NCI-H2081 (cell line): ENCODE measurements around the gene CATSPERZ.
A peak's percentile ranks its signal among the peaks of the same experiment; 100 is the strongest.
"Not testable (repeated sequence)": the region's sequence is repeated elsewhere in the genome, so short reads cannot be mapped to it uniquely, and the experiment has no call there.

Experiments
- DNase-seq, 2 experiments: peaks; one replicate each; lab custom pipeline; 2025; lab: John Stamatoyannopoulos, UW

CATSPERZ gene

DNA sequence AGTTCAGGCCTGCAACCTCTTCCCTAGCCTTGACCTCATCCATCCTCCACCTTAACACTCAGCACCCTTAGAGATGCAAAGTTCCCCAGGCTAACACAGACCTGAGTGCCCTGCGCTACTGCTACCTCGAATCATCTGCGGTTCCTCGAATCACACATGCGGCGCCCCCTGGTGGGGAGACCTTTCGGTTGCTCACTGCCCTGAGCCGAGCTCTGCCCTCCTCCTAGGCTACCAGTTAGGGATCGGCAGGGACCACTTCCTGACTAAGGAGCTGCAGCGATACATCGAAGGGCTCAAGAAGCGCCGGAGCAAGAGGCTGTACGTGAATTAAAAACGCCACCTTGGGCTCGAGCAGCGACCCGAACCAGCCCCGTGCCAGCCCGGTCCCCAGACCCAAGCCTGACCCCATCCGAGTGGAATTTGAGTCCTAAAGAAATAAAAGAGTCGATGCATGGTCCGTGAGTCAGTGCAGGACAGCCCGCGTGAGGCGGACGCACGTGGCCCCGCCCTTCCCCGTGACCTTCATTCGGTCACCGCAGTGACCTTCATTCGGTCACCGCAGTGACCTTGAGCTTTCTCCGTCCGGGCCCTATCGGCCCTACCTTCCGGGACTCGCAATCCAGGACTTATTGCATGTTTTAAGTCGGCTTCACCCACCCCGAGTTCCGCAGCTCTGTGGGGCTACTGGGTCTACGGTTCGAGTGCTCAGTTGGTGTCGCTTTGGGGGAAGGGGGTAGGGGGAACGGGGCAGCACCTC, 4.3 kb downstream of the CATSPERZ start:
- peak; percentile 85 to 87 for DNase-seq

DNA sequence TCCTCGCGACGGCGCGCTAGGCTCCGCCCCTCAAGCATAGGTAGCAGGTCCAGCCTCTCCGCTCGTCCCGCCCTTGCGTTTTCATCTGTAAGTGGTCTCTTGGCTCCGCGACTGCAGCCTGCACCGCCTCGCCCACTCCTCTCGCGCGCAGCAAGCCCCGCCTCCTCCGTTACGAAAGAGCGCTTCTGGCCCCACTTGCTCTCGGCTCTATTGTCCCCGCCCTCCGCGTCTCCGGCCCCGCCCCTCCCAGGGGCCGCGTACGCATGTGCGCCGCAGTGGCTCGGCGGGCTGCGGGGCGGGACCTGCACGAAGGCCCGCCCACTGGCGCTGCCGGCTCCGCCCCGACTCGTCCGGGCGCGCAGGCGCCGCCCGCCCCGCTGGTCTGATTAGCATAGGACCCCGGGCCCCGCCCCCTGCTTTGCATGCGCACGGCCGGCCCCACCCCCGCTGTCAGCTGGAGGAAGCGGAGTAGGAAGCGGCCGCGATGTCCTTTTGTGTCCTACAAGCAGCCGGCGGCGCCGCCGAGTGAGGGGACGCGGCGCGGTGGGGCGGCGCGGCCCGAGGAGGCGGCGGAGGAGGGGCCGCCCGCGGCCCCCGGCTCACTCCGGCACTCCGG, 5.0 kb downstream of the CATSPERZ start, which contains the start of gene ESRRA:
Gene ESRRA (plus strand): TSS at position 450 of the 616 bp plus-strand sequence. CDS start 1,656 bp downstream, outside the sequence.
- peak; percentile 99 to 100 for DNase-seq

DNA sequence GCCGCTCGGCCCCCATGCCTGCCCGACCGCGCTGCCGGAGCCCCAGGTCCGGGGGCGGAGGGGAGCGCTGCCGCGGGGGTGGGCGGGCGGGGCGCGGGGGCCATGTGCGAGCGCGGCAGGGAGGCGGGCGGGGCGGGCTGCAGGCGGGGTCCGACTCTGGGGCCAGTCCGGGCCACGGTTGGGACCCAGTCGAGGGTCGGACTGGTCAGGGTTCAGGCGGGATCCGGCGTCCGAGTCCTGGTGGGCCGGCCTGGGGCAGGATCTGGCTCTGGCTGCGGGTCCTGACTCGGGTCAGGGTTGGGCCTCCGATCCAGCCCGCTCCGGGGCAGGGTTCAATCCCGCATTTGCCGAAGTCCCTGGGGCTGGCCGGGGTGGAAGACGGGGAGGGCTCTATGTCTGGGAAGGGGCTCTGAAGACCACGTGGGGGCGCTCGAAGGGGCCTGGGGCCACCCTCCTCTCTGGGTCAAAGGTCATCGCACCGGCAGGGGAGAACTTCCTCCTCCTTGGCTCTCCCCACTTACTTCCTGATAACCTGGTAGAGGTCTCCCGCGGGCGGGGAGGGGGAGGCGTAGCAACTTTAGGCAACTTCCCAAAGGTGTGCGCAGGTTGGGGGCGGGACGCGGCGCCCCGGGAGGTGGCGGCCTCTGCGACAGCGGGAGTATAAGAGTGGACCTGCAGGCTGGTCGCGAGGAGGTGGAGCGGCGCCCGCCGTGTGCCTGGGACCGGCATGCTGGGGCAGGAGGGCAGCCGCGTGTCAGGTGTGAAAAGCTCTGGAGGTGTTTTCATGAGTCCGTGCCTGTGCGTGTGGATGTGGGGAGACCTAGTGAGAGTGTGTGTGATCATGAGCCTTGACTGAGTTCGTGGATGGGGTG, 5.8 kb downstream of the CATSPERZ start:
- peak; percentile 34 to 47 for DNase-seq

DNA sequence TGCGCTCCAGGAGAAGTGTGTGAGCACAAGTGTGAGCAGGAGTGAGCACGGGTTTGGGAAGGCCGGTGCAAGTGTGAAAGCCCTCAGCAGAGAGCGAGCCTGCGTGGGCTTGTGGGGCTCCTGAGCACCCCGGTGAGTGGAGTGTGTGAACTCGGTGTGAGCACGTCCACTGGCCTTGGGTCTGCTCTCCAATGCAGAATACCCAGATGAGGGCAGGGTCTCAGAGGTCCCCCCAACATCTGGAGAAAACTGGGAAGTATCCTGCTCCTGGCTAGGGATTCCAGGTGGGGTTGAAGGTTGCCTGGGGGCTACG, 6.4 kb downstream of the CATSPERZ start:
- DNase-seq, result no peak

DNA sequence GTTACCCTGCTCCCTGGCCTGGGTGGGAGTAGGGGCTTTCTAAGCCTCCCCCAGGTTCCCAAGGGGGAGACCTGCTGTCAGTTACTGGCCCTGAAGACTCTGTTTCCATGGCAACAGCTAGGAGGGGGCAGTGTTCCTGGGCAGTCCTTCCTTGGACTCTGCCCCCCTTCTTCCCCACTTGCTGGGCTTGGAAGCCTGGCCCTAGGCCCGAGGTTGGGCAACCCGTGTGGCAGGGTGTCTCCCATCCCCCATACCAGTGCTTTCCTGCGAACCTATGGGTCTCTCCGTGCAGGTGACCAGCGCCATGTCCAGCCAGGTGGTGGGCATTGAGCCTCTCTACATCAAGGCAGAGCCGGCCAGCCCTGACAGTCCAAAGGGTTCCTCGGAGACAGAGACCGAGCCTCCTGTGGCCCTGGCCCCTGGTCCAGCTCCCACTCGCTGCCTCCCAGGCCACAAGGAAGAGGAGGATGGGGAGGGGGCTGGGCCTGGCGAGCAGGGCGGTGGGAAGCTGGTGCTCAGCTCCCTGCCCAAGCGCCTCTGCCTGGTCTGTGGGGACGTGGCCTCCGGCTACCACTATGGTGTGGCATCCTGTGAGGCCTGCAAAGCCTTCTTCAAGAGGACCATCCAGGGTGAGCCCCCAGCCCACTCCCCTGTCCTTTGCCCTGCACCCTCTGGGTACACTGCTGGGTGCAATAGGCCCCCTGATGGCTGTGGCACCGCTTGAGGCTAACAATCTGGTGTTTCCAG, 6.9 kb downstream of the CATSPERZ start:
- no peak for DNase-seq

DNA sequence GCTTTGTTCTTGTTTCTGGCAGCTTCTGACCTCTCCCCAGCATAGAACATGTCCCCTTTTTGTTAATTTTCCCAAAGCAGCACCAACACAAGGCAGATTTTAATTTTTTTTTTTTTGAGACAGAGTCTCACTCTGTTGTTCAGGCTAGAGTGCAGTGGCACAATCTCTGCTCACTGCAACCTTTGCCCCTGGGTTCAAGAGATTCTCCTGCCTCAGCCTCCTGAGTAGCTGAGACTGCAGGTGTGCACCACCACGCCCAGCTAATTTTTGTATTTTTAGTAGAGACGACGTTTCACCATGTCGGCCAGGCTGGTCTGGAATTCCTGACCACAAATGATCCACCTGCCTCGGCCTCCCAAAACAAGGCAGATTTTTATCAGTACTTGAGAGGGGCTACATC, 7.6 kb downstream of the CATSPERZ start:
- DNase-seq, result not testable (repeated sequence)

DNA sequence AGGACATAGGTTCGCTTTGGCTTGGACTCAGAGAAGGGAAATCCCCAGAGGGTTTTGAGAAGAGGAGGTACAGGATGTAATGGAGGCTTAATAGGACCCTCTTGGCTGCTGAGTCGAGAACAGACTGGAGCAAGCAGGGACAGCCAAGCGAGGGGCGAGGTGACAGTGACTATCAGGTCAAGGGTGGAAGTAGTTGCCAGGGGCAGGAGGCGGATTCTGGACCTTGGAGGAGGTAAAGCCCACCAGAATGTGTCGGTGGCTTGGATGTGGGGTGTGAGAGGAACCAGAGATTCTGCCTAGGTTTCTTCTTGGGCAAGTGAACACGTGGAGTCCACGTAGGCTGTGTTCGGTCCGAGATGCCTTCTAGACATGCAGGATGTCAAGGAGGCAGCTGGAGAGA, 12.8 kb downstream of the CATSPERZ start:
- no peak for DNase-seq

DNA sequence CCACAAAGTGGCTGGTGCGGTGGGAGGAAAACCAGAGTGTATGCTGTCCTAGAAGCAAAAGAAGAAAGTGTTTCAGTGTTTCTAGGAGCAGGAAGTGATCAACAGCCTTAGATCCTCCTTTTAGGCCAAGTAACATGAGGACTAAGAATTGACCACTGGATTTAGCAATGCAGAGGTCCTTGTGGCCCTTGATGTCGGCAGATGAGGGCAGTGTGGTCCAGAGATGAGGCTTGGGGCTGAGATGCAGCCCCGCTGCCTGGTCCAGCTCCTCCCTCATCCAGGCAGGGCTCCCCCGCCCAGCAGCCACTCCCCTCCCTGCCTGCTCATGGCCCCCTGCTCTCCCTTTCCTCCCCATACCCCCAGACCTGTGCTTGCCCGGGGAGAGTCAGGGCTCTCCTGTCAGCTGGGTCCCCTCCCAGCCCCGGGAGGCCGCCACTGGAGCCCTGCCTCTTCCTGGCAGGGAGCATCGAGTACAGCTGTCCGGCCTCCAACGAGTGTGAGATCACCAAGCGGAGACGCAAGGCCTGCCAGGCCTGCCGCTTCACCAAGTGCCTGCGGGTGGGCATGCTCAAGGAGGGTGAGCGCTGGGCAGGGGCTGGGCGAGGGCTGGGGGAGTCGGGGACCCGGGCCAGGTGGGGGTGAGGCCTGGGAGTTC, 13.5 kb downstream of the CATSPERZ start:
- no peak for DNase-seq

DNA sequence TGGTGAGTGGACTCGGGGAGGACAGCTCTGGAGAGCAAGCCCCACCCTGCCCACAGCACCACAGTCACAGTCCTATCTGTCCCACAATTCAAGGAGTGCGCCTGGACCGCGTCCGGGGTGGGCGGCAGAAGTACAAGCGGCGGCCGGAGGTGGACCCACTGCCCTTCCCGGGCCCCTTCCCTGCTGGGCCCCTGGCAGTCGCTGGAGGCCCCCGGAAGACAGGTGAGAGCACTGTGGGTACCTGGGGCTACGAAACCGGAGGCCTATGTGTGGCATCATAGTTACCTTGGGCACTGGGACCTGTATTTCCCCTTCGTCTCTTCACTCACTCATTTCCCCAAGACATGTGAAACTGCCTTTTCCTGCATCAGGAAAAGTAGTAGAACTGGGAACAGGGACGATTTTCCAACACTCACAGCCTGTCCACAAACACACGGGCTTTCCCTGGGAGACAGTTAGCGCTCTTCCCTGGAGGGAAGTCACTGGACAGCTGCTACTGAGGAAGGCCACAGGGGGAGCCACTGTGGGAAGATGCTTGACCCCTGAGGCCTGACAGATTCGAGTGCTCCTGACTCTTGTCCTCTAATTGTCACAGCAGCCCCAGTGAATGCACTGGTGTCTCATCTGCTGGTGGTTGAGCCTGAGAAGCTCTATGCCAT, 14.1 kb downstream of the CATSPERZ start:
- DNase-seq, result no peak

DNA sequence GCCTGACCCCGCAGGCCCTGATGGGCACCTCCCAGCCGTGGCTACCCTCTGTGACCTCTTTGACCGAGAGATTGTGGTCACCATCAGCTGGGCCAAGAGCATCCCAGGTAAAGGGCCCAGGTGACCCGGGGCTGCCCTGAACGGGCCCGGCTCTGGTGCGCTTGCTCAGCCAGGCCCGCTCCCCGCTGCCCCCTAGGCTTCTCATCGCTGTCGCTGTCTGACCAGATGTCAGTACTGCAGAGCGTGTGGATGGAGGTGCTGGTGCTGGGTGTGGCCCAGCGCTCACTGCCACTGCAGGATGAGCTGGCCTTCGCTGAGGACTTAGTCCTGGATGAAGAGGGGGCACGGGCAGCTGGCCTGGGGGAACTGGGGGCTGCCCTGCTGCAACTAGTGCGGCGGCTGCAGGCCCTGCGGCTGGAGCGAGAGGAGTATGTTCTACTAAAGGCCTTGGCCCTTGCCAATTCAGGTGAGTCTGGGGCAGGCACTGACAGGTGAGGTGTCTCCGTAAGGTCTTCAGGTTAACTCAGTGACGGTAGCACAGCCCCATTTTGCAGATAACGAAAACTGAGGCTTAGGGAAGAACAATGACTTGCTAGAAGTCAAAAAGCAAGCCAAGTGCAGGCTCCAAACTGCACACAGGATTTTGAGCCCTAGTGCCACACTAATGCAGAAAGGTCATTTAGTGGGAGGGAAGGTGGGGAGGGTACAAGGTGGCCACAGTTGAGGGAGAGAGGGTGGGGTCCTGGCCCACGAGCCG, 14.8 kb downstream of the CATSPERZ start:
- DNase-seq, result no peak

DNA sequence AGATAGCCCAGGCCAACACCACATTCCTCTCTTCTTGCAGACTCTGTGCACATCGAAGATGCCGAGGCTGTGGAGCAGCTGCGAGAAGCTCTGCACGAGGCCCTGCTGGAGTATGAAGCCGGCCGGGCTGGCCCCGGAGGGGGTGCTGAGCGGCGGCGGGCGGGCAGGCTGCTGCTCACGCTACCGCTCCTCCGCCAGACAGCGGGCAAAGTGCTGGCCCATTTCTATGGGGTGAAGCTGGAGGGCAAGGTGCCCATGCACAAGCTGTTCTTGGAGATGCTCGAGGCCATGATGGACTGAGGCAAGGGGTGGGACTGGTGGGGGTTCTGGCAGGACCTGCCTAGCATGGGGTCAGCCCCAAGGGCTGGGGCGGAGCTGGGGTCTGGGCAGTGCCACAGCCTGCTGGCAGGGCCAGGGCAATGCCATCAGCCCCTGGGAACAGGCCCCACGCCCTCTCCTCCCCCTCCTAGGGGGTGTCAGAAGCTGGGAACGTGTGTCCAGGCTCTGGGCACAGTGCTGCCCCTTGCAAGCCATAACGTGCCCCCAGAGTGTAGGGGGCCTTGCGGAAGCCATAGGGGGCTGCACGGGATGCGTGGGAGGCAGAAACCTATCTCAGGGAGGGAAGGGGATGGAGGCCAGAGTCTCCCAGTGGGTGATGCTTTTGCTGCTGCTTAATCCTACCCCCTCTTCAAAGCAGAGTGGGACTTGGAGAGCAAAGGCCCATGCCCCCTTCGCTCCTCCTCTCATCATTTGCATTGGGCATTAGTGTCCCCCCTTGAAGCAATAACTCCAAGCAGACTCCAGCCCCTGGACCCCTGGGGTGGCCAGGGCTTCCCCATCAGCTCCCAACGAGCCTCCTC, 15.7 kb downstream of the CATSPERZ start:
- not testable (repeated sequence) for DNase-seq

DNA sequence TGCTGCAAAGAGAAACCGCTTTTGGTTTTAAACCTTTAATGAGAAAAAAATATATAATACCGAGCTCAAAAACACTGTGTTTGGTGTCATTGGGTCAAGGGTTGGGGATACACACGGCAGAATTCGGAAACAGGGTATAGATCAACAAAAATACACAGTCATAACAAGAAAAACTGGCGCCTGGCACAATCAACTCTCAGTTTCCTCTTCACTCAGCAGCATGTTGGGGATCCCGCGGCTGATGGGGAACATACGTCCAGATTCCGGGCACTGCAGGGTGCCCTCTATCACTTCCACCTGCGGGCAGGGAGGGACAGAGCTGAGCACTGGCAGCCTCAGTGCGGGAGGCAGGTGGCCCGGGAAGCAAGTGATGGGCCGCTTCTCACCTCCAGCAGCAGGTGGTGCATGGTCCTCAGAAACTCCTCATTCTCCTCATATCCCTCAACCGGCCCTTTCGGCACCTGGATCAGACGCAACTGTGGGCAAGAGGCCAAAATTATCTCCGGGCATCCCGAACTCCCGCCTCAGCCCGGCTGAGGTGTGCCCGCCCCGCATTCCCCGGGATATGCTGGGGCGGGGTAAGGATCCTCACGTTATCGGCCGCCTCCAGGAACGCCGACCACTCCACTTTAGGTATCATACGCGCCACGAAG, 16.6 kb downstream of the CATSPERZ start:
- DNase-seq, result peak; percentile 40 to 63

DNA sequence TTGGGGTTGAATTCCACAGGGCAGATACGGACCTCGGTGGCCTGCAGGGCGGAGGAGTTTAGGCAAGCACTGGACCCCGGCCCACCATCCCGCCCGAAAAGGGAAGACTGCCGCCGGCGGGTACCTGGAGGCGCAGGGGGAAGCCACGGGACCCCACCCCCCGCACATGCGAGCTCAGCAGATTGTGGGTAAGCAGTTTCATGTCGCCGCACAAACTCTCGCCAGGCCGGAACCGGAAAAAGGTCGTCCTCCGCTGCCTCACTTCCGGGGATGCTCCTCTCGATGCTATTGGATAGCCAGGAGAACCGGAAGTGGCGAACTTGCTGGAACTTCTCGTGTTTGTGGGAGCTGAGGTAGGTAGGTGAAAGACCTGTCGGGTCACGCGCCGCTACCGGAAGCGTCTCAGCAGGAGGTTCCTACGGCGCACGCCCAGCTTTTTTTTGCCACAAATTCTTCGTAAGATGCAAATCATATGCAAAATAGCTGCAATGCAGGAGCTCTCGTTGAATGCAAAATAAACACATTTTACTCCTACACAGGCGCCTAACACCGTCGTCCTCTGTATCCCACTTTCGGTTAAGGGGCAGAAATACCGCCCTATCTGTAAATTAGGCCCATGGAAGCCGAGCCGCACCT, 17.3 kb downstream of the CATSPERZ start, which contains the start of gene TRMT112:
Gene TRMT112 (minus strand): TSS at position 235 of the 636 bp plus-strand sequence. CDS start 33 bp downstream, at position 202.
- peak; percentile 88 to 97 for DNase-seq

DNA sequence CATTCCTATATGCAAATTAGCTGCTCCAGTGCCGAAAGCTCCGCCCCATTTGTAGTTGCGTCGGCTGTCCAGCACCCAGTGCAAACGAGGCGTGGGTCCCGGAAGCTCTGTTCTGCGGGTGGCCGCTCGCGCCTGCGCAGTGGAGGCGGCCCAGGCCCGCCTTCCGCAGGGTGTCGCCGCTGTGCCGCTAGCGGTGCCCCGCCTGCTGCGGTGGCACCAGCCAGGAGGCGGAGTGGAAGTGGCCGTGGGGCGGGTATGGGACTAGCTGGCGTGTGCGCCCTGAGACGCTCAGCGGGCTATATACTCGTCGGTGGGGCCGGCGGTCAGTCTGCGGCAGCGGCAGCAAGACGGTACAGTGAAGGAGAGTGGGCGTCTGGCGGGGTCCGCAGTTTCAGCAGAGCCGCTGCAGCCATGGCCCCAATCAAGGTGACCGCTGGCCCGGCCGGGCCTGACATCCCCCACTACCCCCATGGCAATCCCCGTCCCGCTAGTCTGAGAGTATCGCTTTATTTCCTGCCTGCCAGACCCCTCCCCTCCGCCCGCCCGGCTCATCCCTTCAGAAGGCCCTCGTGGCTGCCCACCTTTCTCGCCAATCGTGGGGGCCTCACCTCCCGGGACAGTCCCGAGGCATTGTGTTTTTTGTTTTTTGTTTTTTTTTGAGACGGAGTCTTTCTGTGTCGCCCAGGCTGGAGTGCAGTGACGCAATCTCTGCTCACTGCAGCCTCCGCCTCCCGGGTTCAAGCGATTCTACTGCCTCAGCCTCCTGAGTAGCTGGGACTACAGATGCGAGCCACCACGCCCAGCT, 18.0 kb downstream of the CATSPERZ start, which contains the start of gene PRDX5:
Gene PRDX5 (plus strand): TSS at position 161 of the 805 bp plus-strand sequence. CDS start 95 bp downstream, at position 256.
- DNase-seq, result peak; percentile 95 to 96

DNA sequence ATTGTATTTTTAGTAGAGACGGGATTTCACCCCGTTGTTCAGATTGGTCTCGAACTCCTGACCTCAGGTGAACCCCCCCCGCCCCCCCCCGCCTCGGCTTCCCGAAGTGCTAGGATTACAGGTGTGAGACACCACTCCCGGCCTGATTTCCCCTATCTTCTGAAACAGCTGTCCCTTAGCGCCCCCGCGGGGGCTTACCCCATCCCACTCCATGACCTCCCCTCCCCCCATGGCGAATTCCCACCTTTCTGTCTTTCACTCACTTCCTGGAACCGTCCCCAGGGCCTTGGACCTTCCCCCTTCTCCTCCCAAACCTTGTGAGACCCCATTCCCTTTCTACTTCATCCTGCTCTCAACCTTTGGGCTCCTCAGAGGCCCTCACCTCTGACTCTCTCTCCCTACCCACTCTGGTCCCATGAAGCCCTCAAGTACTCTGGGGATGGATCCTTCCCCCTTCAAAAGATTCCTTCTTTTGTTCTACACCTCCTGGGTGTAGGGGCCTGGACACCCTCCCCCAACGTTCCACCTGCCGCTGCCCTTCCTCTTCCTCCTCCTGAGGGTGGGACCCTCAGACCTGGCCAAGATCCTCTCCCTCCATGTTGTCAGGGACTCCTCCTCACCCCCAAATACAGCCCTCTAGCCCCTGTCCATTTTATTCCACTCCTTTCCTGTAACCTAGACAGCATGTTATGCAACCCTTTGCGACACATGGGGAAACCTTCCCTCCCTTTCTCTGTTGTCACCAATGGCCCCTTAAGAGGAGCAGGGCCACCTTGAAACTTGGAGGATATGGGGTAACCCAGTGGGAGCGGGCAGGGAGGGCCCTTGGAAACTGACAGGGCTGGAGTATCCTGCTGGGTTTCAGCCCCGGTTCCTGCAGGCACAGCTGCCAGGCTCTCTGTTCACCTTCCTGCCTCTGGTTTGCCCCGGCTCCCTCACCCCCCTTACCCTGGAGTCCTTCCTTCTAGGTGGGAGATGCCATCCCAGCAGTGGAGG, 18.9 kb downstream of the CATSPERZ start:
- DNase-seq, result no peak

DNA sequence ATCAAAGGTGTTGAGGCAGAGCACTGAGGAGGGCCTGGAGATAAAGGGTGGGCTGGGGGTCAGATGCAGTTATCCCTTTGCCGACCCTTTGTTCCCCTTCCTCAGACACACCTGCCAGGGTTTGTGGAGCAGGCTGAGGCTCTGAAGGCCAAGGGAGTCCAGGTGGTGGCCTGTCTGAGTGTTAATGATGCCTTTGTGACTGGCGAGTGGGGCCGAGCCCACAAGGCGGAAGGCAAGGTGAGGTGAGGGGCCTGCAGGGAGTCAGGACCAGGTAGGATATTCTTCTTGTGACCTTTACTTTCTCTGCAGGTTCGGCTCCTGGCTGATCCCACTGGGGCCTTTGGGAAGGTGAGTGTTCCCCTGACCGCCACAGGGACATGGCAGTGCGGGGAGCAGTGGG, 20.4 kb downstream of the CATSPERZ start:
- no peak for DNase-seq
